CD4-positive, alpha-beta T cell (primary cell): ENCODE data around the gene EML4. TPM values are rescaled to one million over a fixed set of nuclear protein-coding genes. Genes with fewer than 3 reads are reported as not detected.
"Not testable (repeated sequence)": the region's sequence is repeated elsewhere in the genome, so short reads cannot be mapped to it uniquely, and the experiment has no call there.

ENCODE experiments used
- ATAC-seq: fragments of 200-7000 bp; cut with Tn5 transposase; one replicate; pipeline ENCODE4 v1.10.0; 2022; ENCODE audit warnings: mild to moderate bottlenecking; ENCODE audit not compliant: poor library complexity
- CTCF ChIA-PET: fragments of 350-600 bp; sonication (Branson Sonifier 250); formaldehyde crosslinking; loops from one replicate; lab custom pipeline; 2021; ENCODE audit warnings: antibody characterized with exemption, inconsistent platforms; lab: Charles Lee
- POLR2A ChIA-PET: fragments of 350-600 bp; sonication (Branson Sonifier 250); formaldehyde crosslinking; loops from one replicate; lab custom pipeline; 2021; ENCODE audit warnings: antibody characterized with exemption, inconsistent platforms; lab: Charles Lee
- DNase-seq, 14 experiments: peaks; one replicate each; pipeline ENCODE4 v3.0.0-alpha.2; 2013 to 2020; ENCODE audit warnings: mixed read lengths in 2 of 14
- H3K27ac ChIP-seq, 2 donors: one replicate each; pipeline versions ENCODE4 v1.5.1 to v1.7.0; 2013; ENCODE audit warnings: low read length in 2 of 2, low read depth in 1 of 2, mild to moderate bottlenecking in 1 of 2
- H3K27me3 ChIP-seq, 2 experiments: 1 replicate in 1 of 2; 2 replicates in 1 of 2; pipeline versions ENCODE4 v1.6.1 to v1.7.0; 2013; ENCODE audit warnings: low read length in 2 of 2, control low read depth in 1 of 2, mild to moderate bottlenecking in 1 of 2, moderate library complexity in 1 of 2; ENCODE audit not compliant: insufficient read depth in 2 of 2, control insufficient read depth in 1 of 2
- H3K36me3 ChIP-seq: one replicate; pipeline ENCODE4 v1.6.1; 2013; ENCODE audit warnings: low read length, control low read depth; ENCODE audit not compliant: insufficient read depth
- H3K4me1 ChIP-seq: one replicate; pipeline ENCODE4 v1.6.1; 2013; ENCODE audit warnings: low read length, control low read depth; ENCODE audit not compliant: insufficient read depth
- H3K4me3 ChIP-seq: one replicate; pipeline ENCODE4 v1.5.1; 2013; ENCODE audit warnings: mild to moderate bottlenecking, low read length, moderate library complexity
- H3K9me3 ChIP-seq, 2 experiments: 1 replicate in 1 of 2; 2 replicates in 1 of 2; pipeline versions ENCODE4 v1.6.1 to v1.7.0; 2013; ENCODE audit warnings: low read length in 2 of 2, mild to moderate bottlenecking in 2 of 2, control low read depth in 1 of 2, moderate library complexity in 1 of 2; ENCODE audit not compliant: control insufficient read depth in 1 of 2, insufficient read depth in 1 of 2
- H3K27ac Mint-ChIP-seq: one replicate; pipeline ENCODE4 v1.8.0; 2020; ENCODE audit warnings: mixed read lengths
- H3K27me3 Mint-ChIP-seq: one replicate; pipeline ENCODE4 v1.8.0; 2021; ENCODE audit warnings: mixed read lengths
- H3K36me3 Mint-ChIP-seq: one replicate; pipeline ENCODE4 v1.8.0; 2021; ENCODE audit warnings: low read depth, mixed read lengths
- H3K4me1 Mint-ChIP-seq: one replicate; pipeline ENCODE4 v1.8.0; 2021; ENCODE audit warnings: low read depth, mixed read lengths
- H3K4me3 Mint-ChIP-seq: one replicate; pipeline ENCODE4 v1.8.0; 2020; ENCODE audit warnings: mild to moderate bottlenecking, mixed read lengths
- H3K9me3 Mint-ChIP-seq: one replicate; pipeline ENCODE4 v1.8.0; 2020; ENCODE audit warnings: mixed read lengths
- CTCF ChIP-seq: fragments of 200-600 bp; IDR thresholded peaks from one replicate; pipeline ENCODE4 v1.8.0; 2022; ENCODE audit warnings: antibody characterized with exemption, mild to moderate bottlenecking
- intact Hi-C, 2 experiments: fragments of 100-400 bp; cut with DNase I in 1 of 2; cut with micrococcal nuclease in 1 of 2; formaldehyde crosslinking; loops; one replicate each; pipeline versions ENCODE4 v1.15.1 to v1.9.0; 2023 to 2025; cut with DNase I, micrococcal nuclease
- total RNA-seq, 174 experiments: library from RNA in 2 of 174; stranded (reverse) in 2 of 174; gene quantifications; one replicate each; pipeline ENCODE4 v1.2.3 and lab custom pipeline; 2021 to 2026

EML4 gene
- total RNA-seq, 2 experiments from 2014 or later: 219 to 228 TPM

DNA sequence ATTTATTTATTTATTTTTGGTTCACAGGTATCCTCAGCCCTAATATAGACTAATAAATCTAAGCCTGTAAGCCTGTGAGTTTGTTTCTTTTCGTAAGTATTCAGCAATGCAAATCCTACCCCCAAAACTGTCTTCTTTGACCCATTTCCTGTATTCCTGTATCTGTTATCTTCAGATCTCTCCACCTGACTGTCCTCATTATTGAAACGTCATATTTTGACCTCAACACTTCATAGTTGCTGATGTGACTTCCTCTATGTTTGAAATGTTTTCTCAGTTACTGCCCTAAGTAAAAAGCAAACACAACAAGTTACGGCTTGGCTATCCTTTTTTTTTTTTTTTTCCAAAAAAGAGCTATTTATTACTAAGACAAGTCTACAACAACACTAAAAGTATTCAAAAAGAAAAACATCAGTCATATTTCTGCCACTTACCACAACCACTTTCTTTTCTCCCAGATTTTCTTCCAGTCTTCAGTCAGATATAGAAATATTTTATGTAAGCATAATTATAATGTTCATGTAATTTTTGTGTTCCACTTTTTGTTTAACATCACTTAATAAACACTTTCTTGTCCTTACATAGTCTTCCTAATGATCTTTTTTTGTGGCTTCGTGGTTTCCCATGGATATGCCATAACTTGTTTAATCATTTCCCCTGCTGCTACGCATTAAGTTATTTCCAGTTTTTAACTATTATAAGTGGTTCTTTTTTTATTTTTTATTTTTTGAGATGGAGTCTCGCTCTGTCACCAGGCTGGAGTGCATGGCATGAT, 45.0 kb upstream of the EML4 start:
- TF ChIP-seq CTCF: no peak
- ATAC-seq: peak; percentile 64
- H3K36me3 Mint-ChIP-seq: no peaks in the 10 kb centered on the region
- H3K27ac Mint-ChIP-seq: peak overlapping the region; percentile 72
- no peaks in the 10 kb centered on the region for H3K27me3 ChIP-seq
- peak in 3 of 14 experiments; percentile 81 to 91 (median 88) for DNase-seq
- peaks cover 60% of the 10 kb centered on the region for H3K4me1 ChIP-seq
- intact Hi-C loops: loop anchor here in 1 of 2 experiments (1.0 kb wide), 2 partner anchors 9 to 22 kb away; no protein-coding TSS in a partner anchor
- ChIA-PET POLR2A (interaction anchor here (0.6 to 10.2 kb wide), 8 partner anchors 9 to 50 kb away, joined by 3 to 255 read pairs (median 12); partner anchors contain the start of gene EML4), CTCF (interaction anchor here (0.6 to 1.4 kb wide), 4 partner anchors 9 to 1524 kb away, joined by 3 to 6 read pairs (median 3); no protein-coding TSS in a partner anchor)
- no peaks in the 10 kb centered on the region for H3K9me3 Mint-ChIP-seq
- H3K36me3 ChIP-seq: no peaks in the 10 kb centered on the region
- H3K4me3 Mint-ChIP-seq: peak overlapping the region; percentile 36
- peak overlapping the region; percentile 42 to 92 for H3K27ac ChIP-seq
- H3K4me3 ChIP-seq: no peak overlapping the region
- H3K27me3 Mint-ChIP-seq: no peaks in the 10 kb centered on the region
- no peaks in the 10 kb centered on the region for H3K9me3 ChIP-seq
- peaks cover 65% of the 10 kb centered on the region for H3K4me1 Mint-ChIP-seq

- Histone ChIP-seq H3K27me3 (no peaks in the 10 kb centered on the region), H3K27ac (peak overlapping the region; percentile 21 to 92), H3K9me3 (no peaks in the 10 kb centered on the region), H3K4me1 (peaks cover 79% of the 10 kb centered on the region), H3K36me3 (no peaks in the 10 kb centered on the region), H3K4me3 (no peak overlapping the region)
- ATAC-seq (no peak), DNase-seq (peak in 1 of 14 experiments; percentile 33)
- ChIA-PET POLR2A (interaction anchor here (0.8 to 10.2 kb wide), 5 partner anchors 12 to 229 kb away, joined by 3 to 255 read pairs (median 20); partner anchors contain the start of gene EML4), CTCF (interaction anchor here (1.0 to 1.4 kb wide), 6 partner anchors 10 to 70 kb away, joined by 3 to 4 read pairs (median 3); no protein-coding TSS in a partner anchor)
- H3K4me3 Mint-ChIP-seq: peak overlapping the region; percentile 28
- H3K9me3 Mint-ChIP-seq: no peaks in the 10 kb centered on the region
- H3K4me1 Mint-ChIP-seq: peaks cover 74% of the 10 kb centered on the region
- no peaks in the 10 kb centered on the region for H3K27me3 Mint-ChIP-seq
- H3K27ac Mint-ChIP-seq: peak overlapping the region; percentile 86
- intact Hi-C loops: loop anchor here in 1 of 2 experiments (2.0 kb wide), 1 partner anchor 17 kb away; no protein-coding TSS in a partner anchor
- TF ChIP-seq CTCF: no peak
- H3K36me3 Mint-ChIP-seq: no peaks in the 10 kb centered on the region
Measured at GRCh38 chr2:42125841-42126594, 43.1 kb upstream of the EML4 start.

GRCh38 chr2:42126873-42127272, 42.3 kb upstream of the EML4 start:
- ChIA-PET POLR2A (interaction anchor here (0.6 to 10.2 kb wide), 10 partner anchors 8 to 123 kb away, joined by 3 to 255 read pairs (median 4); partner anchors contain the start of gene EML4), CTCF (interaction anchor here (0.7 to 1.4 kb wide), 6 partner anchors 9 to 46 kb away, joined by 3 to 4 read pairs (median 3); no protein-coding TSS in a partner anchor)
- Mint-ChIP-seq H3K27ac (peak overlapping the region; percentile 86), H3K4me1 (peaks cover 83% of the 10 kb centered on the region), H3K4me3 (peak overlapping the region; percentile 83)
- not testable (repeated sequence) for H3K36me3 Mint-ChIP-seq, H3K9me3 Mint-ChIP-seq, H3K9me3 ChIP-seq, H3K36me3 ChIP-seq, H3K27me3 Mint-ChIP-seq, ATAC-seq, H3K27me3 ChIP-seq
- peak in 1 of 14 experiments; percentile 27 for DNase-seq
- intact Hi-C loops: loop anchor here in 1 of 2 experiments (2.0 kb wide), 1 partner anchor 16 kb away; no protein-coding TSS in a partner anchor
- peak overlapping the region; percentile 56 to 62 for H3K27ac ChIP-seq
- H3K4me3 ChIP-seq: peak overlapping the region; percentile 2
- peaks cover 87% of the 10 kb centered on the region for H3K4me1 ChIP-seq
